HG03097 (cell line): ENCODE results near the gene JUN.

ENCODE experiments used
- ATAC-seq: cut with Tn5 transposase; IDR thresholded peaks from one replicate; pipeline ENCODE4 v1.9.1; 2021; ENCODE audit not compliant: unreplicated experiment, low FRiP score

JUN gene

GRCh38 chr1:58764294-58764978, 19.4 kb downstream of the JUN start:
- ATAC-seq, result no peak

- no peak for ATAC-seq
Measured at GRCh38 chr1:58763214-58763613, 20.6 kb downstream of the JUN start.

- ATAC-seq, result no peak
Measured at GRCh38 chr1:58762806-58763205, 21.0 kb downstream of the JUN start.

- peak; percentile 60 for ATAC-seq
Measured at GRCh38 chr1:58755468-58755872, 28.4 kb downstream of the JUN start.

- ATAC-seq, result no peak
Measured at GRCh38 chr1:58754683-58755467, 29.0 kb downstream of the JUN start.

- no peak for ATAC-seq
Measured at GRCh38 chr1:58754073-58754613, 29.7 kb downstream of the JUN start.

GRCh38 chr1:58753431-58753866, 30.4 kb downstream of the JUN start:
- no peak for ATAC-seq

- no peak for ATAC-seq
Measured at GRCh38 chr1:58749646-58750045, 34.2 kb downstream of the JUN start.

GRCh38 chr1:58748666-58749065, 35.2 kb downstream of the JUN start:
- ATAC-seq, result no peak

GRCh38 chr1:58746757-58747156, 37.1 kb downstream of the JUN start:
- no peak for ATAC-seq

GRCh38 chr1:58746182-58746581, 37.7 kb downstream of the JUN start:
- ATAC-seq, result no peak

- no peak for ATAC-seq
Measured at GRCh38 chr1:58745666-58746065, 38.2 kb downstream of the JUN start.

GRCh38 chr1:58745117-58745516, 38.7 kb downstream of the JUN start:
- no peak for ATAC-seq

- ATAC-seq, result no peak
Measured at GRCh38 chr1:58741678-58742553, 41.9 kb downstream of the JUN start.

- ATAC-seq, result no peak
Measured at GRCh38 chr1:58739856-58740466, 43.9 kb downstream of the JUN start.

- no peak for ATAC-seq
Measured at GRCh38 chr1:58738876-58739275, 45.0 kb downstream of the JUN start.

GRCh38 chr1:58735586-58735985, 48.3 kb downstream of the JUN start:
- ATAC-seq, result no peak

GRCh38 chr1:58734630-58735029, 49.2 kb downstream of the JUN start:
- ATAC-seq, result no peak

GRCh38 chr1:58732087-58732775, 51.6 kb downstream of the JUN start:
- no peak for ATAC-seq
